Progenitor cell of endocrine pancreas (in vitro differentiated cells): ENCODE results near the gene AMN. TPM values are rescaled to one million over a fixed set of nuclear protein-coding genes. Genes with fewer than 3 reads are reported as not detected.
A peak's percentile ranks its signal among the peaks of the same experiment; 100 is the strongest.

Experiments used
- DNase-seq: peaks from one replicate; pipeline ENCODE4 v3.0.0; 2021; ENCODE audit warnings: low spot score; ENCODE audit not compliant: unreplicated experiment
- H3K27ac Mint-ChIP-seq: 2 replicates; pipeline ENCODE4 v1.8.0; 2021; ENCODE audit warnings: mild to moderate bottlenecking, moderate library complexity, mixed read lengths
- H3K27me3 Mint-ChIP-seq: 2 replicates; pipeline ENCODE4 v1.8.0; 2021; ENCODE audit warnings: mixed read lengths
- H3K36me3 Mint-ChIP-seq: 2 replicates; pipeline ENCODE4 v1.8.0; 2022; ENCODE audit warnings: mixed read lengths; ENCODE audit not compliant: insufficient read depth
- H3K4me1 Mint-ChIP-seq: 2 replicates; pipeline ENCODE4 v1.8.0; 2021; ENCODE audit warnings: low read depth, mixed read lengths
- H3K4me3 Mint-ChIP-seq: 2 replicates; pipeline ENCODE4 v1.8.0; 2021; ENCODE audit warnings: low read depth, mild to moderate bottlenecking, moderate library complexity, mixed read lengths
- H3K9me3 Mint-ChIP-seq: 2 replicates; pipeline ENCODE4 v1.8.0; 2021; ENCODE audit warnings: low read depth, mixed read lengths
- CTCF ChIP-seq: fragments of 200-600 bp; sonication (generic); IDR thresholded peaks from one replicate; pipeline ENCODE4 v1.5.0; 2021; ENCODE audit warnings: antibody characterized with exemption, mild to moderate bottlenecking; ENCODE audit not compliant: unreplicated experiment
- total RNA-seq: library from RNA; stranded (reverse); gene quantifications from 2 replicates; pipeline ENCODE4 v1.2.1, GENCODE V29; 2021

AMN gene
- total RNA-seq, 1 donor from 2014 or later = 2.5 TPM

GRCh38 chr14:102899516-102899900 is 23.0 kb upstream of the AMN start:
- no peak for TF ChIP-seq CTCF
- Mint-ChIP-seq H3K27me3 (no peaks in the 10 kb centered on the region), H3K27ac (no peak overlapping the region), H3K4me3 (no peak overlapping the region), H3K9me3 (no peaks in the 10 kb centered on the region), H3K4me1 (no peaks in the 10 kb centered on the region), H3K36me3 (peaks cover 13% of the 10 kb centered on the region)
- DNase-seq = no peak

DNA sequence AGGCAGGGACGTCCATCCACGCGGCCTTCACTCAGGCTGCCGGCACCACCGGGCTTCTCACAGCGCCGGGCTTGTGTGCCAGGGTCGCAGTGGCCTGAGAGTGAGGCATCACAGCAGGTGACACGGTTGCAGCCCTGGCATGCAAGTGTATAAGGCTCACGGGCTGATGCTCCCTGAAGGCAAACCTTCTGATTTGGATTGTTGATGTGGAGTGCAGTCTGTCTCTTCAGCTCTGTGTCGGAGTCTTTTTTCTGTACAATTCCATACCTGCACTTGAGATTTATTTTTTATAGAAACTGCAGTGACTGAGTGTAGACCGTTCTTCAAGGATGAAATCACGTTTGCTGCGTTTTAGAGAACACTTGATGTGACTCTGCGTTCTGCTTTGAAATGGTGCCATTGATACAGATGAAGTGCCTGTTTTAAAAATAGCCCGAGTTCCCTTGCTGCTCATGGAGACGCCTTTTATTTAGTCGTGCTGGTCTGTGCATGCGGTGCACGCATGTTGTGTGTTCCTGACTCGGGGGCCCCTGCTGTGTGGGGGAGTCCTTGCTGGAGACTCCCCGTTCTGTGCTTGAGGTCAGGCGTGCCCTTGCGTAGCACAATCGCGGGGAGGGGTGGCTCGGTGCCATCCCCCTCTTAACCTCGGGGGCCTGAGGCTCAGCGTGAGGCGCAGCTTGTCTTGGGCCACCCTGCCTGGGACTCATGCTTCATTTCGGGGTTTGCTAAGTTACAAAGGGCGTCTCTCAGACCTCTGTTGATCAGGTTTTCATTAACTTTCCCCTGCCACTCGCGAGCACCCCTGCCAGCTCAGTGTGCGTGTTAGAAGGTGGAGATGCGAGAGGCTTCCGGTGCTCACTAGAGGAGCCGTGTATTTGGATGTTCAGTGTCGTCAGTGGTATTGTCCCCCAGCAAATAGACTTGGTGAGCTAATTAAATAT is 21.6 kb upstream of the AMN start:
- no peak for DNase-seq
- no peaks in the 10 kb centered on the region for H3K27me3 Mint-ChIP-seq
- TF ChIP-seq CTCF = no peak
- H3K27ac Mint-ChIP-seq = no peak overlapping the region
- peaks cover 19% of the 10 kb centered on the region for H3K36me3 Mint-ChIP-seq
- H3K4me3 Mint-ChIP-seq = no peak overlapping the region
- no peaks in the 10 kb centered on the region for H3K9me3 Mint-ChIP-seq
- no peaks in the 10 kb centered on the region for H3K4me1 Mint-ChIP-seq

GRCh38 chr14:102901633-102902032 is 20.8 kb upstream of the AMN start:
- Mint-ChIP-seq H3K27me3 (no peaks in the 10 kb centered on the region), H3K4me1 (no peaks in the 10 kb centered on the region), H3K4me3 (no peak overlapping the region), H3K9me3 (no peaks in the 10 kb centered on the region), H3K27ac (no peak overlapping the region), H3K36me3 (peaks cover 23% of the 10 kb centered on the region)
- TF ChIP-seq CTCF = no peak
- DNase-seq = no peak

- Mint-ChIP-seq H3K27me3 (no peaks in the 10 kb centered on the region), H3K4me3 (no peak overlapping the region), H3K27ac (no peak overlapping the region), H3K36me3 (peaks cover 25% of the 10 kb centered on the region), H3K9me3 (no peaks in the 10 kb centered on the region), H3K4me1 (no peaks in the 10 kb centered on the region)
- DNase-seq = no peak
- TF ChIP-seq CTCF = no peak
These were observed 20.4 kb upstream of the AMN start for GRCh38 chr14:102902086-102902485.

DNA sequence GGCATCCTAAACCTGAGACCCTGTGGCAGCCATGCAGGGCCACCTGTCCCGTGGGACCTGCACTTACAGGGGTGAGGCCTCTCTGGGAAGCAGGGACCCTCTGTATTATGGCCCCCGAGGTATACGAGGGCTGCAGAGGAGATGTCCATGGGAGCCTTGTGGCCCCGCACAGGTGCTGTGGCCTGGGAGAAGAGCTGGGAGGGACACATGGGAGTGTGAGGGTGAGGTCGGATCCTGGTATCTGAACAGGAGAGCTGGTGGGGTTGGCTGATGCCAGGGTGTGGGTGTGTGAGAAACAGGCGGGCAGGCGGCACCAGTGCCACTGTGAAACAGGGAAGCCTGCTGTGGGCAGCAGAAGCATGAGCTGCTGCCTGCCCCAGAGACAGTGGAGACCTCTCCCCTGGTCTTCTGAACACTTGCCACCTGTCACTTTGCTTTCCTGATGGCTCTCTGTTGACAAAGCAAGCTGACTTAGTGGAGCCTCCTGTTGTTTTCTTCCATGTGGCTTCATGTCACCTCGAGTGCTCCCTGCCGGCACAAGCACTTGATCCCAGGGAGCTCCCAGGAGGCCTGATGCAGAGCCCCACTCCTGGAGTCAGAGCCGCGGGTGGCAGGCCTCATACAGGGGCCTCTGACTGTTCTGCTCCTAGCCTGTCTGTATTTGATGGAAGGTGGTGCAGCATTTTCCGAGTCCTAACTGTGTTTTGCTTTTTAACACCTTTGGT is 19.8 kb upstream of the AMN start:
- no peaks in the 10 kb centered on the region for H3K27me3 Mint-ChIP-seq
- H3K4me3 Mint-ChIP-seq = no peak overlapping the region
- DNase-seq = no peak
- peaks cover 25% of the 10 kb centered on the region for H3K36me3 Mint-ChIP-seq
- no peak for TF ChIP-seq CTCF
- no peaks in the 10 kb centered on the region for H3K9me3 Mint-ChIP-seq
- peak overlapping the region; percentile 71 for H3K27ac Mint-ChIP-seq
- no peaks in the 10 kb centered on the region for H3K4me1 Mint-ChIP-seq
